GM18508 (cell line): Measurements from ENCODE around the gene ANKRD65.
"Not testable (repeated sequence)": the region's sequence is repeated elsewhere in the genome, so short reads cannot be mapped to it uniquely, and the experiment has no call there.

ENCODE experiments used
- ATAC-seq: cut with Tn5 transposase; IDR thresholded peaks from one replicate; pipeline ENCODE4 v1.9.1; 2021; ENCODE audit warnings: moderate number of reproducible peaks; ENCODE audit not compliant: insufficient read depth, unreplicated experiment

The ANKRD65 gene

DNA sequence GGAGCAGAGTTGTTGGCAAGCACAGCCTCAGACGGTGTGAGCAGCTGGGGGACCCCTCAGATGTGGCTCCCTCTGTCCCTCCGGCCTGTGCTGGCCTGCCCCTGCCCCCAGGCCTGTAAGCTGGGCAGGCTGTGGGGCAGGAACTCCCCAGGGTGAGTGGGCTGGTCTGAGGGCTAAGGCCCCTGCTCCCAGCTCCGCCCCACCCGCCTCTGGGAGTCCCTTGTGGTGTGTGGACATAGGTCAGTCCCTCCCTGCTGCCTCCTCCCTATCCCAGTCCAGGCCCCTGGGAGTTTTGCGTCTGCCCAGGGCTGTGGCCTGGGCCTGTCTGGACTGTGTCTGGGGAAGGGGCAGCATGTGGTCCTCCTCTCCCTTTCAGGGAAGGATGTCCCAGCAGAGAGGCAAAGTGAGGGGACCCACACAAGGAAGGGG is 10.8 kb upstream of the ANKRD65 start:
- ATAC-seq, result no peak

DNA sequence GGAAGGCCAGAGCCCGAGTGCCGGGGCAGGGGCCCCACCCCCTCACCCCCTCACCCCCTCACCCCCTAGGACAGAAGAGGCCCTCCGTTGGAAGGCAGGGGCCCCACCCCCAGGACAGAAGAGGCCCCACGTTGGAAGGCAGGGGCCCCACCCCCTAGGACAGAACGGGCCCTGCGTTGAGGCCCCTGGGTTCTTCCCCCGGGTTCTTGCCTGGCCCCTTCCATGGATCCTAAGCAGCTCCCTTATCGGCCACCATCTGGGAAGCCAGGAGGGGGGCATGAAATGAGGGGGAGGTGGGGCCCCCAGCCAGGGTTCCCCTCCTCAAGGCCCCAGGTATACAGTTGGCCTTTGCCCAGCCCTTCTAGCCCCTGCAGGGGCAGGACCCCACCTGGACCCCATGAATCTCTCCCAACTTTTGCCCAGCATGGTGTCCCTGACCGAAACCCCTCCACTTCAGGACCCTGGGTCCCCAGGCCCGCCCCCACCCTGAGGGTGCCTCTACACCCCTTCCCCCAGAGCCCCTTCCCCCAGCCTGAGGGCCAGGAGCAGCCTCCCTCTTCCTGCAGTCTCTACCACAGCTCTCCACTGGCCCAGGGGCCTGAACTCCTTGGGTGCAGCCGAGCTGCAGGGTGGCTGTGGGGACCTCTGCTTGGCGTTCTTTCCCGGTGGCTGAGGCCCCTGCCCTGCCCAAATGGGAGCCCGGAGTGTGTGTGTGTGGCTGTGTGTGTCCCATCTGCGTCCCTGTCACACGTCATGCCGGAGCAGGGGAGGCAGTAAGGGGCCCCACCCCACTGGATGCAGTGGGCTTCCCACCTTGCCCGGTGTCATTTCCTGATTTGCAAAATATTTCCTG is 10.1 kb upstream of the ANKRD65 start:
- ATAC-seq, result no peak

DNA sequence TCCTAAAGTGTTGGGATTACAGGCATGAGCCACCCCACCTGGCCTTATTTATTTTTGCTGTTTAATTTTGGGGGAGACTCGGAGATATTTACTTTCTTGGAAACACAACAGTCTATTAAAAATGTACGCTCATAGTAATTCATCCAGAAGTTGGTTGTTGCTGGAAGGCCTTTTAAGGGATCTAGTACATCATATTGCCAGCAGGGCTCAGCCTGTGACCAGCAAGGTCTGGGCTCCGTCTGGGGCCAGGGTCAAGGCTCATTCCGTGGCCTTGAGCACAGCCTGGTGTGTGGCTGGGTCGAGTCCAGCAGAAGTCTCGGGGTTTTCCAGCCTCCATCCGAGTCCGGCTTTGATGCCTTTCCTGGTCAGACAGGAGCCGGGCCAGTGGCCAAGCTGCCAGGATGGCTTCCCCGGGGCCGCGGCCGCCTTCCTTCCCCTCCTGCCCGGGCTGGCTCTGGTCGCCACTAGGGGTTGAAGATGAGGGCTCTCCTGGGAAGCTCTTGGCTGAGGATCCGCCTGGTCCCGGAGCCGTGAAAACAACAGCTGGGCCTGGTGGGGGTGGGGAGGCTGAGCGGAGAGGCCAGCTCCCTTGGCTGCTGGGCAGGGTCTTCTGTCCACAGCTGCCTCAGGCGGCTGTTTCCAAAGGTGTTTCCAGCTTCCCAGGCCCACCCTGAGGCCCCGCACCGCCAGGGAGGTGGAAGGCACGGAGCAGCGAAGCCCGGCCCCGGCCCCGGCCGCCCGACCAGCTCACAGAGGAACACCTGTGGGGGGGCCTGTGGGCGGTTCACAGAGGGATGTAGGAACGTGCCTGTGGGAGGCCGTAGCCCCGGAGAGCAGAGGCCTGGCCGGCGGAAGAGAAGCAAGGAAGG is 9.3 kb upstream of the ANKRD65 start:
- ATAC-seq, result no peak

DNA sequence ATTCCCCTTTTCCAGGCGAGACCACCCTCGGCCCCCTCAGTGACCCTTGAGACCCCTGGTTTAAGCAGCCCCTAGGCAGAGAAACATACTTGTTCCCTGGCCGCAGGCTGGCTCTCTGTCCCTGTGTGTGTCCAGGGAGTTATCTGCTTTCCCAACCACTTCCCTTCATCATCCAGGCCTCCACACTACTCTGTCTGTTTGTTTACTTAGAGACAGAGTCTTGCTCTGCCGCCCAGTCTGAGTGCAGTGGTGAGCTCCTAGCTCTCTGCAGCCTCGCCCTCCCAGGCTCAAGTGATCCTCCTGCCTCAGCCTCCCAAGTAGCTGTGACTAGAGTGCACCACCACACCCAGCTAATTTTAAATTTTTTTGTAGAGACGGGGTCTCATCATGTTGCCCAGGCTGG is 8.6 kb upstream of the ANKRD65 start:
- ATAC-seq, result no peak

DNA sequence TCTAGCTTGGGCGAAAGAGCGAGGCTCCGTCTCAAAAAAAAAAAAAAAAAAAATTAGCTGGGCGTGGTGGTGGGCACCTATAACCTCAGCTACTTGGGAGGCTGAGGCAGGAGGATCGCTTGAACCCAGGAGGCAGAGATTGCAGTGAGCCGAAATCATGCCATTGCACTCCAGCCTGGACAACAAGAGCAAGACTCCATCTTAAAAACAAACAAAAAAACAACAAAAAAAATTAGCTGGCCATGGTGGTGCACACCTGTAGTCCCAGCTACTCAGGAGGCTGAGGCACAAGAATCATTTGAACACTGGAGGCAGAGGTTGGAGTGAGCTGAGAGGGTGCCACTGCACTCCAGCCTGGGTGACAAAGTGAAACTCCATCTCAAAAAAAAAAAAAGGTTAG is 7.9 kb upstream of the ANKRD65 start:
- ATAC-seq, result not testable (repeated sequence)

DNA sequence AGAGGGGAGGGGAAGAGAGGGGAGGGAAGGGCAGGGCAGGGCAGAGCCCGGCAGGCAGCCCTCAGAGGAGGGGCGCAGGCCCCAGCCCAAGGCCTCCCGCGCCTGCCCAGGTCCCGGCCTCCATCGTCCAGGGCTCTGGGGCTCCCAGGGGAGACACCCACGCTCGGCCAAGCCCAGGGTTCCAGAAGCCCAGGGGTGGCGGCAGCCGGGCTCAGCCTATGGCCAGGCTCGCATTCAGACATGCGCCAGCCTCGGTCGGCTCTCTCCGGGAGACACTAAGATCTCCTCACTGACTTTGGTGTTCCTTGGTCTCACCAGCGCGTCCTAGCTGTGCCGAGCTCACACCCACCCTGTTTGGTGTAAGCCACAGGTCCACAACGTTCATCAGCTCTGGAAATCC is 7.1 kb upstream of the ANKRD65 start:
- ATAC-seq, result no peak

DNA sequence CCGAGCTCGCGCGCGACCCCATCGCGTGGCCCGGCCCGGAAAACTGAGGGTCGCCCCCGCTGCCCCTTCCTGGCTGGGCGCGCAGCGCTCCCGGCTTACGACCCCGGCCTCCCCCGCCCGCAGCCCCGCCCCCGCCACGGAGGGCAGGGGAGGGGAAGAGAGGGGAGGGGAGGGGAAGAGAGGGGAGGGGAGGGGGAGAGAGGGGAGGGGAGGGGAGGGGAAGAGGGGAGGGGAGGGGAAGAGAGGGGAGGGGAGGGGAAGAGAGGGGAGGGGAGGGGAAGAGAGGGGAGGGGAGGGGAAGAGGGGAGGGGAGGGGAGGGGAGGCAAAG is 6.7 kb upstream of the ANKRD65 start:
- no peak for ATAC-seq

DNA sequence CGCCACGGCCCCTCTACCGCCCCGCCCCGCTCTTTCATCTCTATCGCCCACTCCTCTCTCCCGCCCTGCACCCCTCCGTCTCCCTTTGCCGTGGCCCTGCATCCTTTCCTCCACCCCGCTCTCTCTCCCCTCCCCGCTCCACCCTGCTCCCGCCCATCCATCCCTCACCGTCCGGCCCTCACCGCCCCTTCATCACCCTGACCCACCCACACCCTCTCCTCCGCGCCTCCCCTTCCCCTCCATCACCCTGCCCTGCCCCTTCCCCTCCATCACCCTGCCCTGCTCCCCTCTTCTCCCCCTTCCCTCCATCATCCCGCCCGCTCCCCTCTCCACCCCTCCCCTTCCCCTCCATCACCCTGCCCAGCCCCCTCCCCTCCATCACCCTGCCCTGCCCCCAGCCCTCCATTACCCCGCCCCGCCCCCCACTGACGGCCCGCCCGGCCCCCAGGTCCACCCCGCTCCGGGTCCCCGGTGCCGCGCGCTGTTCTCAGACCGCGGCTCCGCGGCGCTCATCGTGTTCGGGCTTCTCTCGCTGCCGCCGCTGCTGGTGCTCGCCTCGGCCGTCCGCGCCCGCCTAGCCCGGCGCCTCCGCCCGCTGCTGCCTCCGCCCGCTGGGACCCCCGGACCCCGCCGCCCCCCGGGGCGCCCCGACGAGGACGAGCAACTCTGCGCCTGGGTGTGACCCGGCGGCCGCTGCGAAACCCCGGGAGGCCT is 6.2 kb upstream of the ANKRD65 start:
- no peak for ATAC-seq

DNA sequence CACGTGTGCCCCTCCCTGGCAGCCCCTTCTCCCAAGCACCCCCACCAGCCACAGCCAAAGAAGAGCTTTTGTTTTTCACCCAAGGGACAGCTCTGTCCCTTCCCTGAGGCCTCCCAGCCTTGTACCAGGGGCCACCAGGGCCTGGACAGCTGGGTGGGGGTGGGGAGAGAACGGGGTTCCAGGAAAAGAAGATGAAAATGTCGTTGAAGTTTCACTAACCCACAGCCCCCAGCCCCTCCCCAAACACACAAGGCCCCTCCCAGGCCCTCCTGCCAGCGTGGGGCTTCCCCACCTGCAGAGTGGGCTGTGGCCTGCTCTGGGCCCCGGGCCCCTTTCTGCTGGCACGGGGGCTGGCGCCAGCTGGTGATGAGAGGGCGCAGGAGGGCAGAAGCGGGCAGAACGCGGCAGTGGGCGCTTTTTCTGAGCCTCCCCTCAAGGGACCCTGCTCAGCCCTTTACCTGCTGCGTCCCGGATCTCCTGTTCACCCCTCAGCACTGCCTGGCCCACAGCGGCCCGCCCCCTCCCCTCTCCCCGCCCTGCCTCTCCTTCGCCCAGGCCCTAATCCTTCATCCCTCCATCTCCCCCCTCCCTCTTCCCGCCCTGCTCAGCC is 5.5 kb upstream of the ANKRD65 start:
- ATAC-seq, result no peak

DNA sequence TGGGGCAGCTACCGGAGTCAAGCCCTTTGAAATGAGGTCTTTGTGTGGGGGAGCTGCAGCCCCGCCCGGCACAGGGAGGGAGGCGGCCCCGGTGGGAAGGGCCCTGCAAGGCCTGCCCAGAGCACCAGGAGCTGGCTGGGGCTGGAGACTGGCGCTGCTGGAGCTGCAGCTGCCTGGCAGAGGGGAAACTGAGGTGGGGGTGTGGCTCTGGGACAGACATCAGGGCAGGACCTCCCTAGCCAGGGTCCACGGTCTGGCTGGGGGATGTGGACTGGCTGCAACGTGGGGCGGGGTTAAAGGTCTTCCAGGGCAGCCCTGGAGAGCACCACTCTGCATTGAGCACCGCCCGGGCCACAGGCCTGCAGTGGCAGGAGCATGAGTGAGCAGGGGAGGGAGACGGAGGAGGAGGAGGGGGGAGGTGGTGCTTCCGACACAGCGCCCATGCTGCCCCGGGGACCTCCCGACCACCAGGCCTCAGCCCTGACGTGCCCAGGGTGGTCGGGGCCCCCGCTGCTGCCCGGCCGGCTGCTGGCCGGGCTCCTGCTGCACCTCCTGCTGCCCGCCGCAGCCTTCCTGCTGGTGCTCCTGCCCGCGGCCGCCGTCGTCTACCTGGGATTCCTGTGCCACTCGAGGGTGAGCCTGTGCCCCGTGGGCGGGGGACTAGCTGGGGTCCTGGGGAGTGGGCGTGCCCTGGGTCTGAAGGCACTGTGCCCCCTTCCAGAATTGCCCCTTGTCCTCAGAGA is 4.8 kb upstream of the ANKRD65 start:
- ATAC-seq, result no peak

DNA sequence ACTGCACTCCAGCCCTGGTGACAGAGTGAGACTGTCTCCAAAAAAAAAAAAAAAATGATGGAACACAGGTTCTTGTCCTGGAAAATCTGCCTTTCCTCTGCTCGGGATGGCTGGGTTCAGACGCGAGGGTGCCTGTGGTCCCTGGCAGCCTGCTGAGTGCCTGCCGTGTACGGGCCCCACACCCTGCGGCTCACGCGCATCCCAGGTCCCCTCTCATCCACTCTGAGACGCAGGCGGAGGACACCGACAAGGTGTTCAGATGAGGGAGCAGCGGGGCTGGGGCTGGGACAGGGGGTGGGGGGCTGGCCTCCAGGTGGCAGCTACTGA is 4.3 kb upstream of the ANKRD65 start:
- no peak for ATAC-seq

DNA sequence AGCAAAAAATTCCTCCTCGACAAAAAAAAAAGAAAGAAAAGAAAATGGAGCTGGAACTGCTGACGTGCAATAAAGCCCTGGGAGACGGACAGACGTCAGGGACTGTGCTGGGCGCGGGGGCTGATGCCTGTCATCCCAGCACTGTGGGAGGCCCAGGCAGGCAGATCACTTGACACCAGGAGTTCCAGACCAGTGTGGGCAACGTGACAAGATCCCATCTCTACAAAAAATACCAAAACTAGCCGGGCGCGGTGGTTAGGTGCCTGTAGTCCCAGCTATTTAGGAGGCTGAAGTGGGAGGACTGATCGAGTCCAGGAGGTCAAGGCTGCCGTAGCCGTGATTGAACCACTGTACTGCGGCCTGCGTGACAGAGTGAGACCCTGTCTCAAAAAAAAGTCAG is 3.6 kb upstream of the ANKRD65 start:
- no peak for ATAC-seq

DNA sequence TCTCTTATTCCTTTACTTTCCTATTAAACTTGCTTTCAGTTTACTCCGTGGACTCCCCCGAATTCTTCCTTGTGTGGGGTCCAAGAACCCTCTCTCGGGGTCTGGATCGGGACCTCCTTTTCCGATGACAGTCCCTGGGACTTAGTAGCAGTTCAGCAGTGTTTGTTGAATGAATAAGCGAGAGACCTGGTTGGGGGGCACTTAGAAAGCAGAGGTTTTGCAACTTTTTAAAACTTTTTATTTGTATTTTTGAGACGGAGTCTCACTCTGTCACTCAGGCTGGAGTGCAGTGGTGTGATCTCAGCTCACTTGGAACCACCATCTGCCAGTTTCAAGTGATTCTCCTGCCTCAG is 2.1 kb upstream of the ANKRD65 start:
- no peak for ATAC-seq

DNA sequence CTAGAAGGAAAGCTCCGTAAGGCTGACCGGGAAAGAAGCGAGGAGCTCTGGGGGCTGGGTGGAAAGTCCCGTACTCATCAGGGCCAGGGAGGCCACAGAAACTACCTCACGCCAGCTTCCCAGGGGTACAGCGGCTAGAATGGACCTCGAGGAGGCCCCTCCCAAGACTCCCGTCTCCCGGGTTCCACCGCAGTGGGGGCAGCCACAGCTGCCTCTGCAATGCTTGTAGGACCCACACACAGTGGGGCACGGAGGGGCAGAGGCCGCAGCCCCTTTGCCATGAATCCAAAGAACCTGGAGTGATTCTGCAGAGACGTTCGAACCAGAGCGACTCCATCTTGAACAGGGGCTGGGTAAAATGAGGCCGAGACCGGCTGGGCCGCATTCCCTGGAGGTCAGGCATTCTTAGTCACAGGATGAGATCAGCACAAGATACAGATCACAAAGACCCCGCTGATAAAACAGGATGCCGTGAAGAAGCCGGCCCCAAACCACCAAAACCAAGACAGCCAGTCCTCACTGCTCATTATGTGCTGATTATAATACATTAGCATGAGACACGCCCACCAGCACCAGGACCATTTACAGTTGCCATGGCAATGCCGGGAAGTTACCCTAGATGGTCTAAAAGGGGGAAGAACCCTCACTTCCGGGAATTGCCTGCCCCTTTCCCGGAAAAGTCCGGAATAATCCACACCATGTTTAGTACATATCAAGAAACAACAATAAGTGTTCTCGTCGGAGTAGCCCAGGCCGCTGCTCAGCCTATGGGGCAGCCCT is 1.6 kb upstream of the ANKRD65 start:
- no peak for ATAC-seq

DNA sequence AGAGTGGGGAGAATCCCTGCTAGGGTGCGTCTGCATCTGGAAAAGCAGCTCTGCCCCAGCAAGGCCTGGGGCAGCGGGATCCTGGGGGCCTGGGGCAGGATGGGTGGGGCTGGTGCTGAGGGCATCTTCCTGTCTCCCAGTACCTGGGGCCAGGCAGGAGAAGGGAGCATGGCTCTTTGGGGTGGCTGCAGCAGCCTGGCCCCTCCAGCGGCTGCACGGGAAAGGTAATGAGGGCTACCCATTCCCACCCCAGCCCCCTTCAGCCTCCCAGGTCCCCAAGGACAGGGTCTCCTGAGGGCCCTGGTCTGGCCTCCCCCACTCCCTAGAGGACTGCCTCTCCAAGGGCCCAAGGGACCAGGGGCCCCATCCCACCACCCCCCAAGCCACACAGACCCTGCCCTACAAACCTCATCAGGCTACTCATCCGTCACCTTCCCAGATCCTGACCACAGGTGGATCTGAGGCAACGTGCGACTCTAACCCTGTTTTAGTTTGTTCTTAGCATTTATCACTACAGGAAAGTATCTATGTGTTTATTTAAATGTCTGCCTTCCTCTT is 910 bp upstream of the ANKRD65 start:
- ATAC-seq, result no peak

DNA sequence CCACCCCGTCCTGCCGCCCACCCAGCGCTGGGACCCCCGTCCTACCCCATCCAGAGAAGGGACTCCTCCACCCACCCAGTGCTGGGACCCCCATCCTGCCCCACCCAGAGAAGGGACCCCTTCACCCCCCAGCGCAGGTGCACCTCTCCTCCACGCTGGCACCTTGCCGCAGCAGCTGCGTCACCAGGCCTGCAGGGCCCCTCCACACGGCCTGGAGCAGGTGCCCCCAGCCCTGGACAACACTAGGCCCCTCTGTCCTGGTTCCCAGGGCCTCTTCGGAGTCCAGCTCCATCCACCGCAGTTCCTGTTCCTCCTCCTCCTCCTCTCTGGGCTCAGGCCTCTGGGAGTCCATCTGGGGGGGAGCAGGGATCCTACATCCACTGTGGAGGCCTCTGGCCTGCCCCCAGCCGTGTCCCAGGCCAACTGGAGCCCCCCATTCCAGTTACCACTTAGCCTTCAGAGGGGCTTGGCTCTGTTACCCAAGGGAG is 378 bp downstream of the ANKRD65 start:
- no peak for ATAC-seq

DNA sequence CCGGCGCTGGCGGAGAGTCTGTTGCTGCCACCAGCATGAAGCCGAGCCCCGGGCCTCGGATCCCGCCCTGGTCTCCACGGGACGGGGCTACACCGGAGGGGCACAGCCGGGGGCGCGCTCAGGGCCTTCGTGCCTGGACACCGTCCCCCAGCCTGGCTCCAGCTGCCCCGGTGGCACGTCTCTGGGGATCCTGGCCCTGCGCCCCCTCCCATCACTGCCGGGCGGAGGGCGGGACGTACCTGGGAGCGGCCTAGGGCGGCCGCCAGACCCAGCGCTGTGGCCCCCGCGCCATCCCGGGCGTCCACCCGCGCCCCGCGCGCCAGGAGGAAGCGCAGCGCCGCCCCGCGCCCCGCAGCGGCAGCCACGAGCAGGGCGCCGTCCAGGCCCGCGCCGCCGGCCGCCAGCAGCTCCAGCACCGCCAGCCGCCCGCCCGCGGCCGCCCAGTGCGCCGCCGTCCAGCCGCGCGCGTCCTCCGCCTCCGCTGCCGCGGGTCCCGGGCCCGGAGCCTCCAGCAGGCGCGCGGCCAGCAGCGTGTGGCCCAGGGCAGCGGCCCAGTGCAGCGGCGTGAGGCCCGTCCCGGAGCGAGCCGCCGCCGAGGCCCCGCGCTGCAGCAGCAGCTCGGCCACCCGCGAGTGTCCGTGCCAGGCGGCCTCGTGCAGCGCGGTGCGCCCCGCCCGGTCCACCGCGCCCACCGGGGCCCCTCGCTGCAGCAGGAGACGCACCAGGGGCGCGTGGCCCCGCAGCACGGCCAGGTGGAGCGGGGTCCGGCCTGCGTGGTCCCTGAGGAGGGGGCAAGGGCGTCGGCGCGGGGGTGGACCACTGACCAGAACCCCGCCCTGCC is 1.0 kb downstream of the ANKRD65 start:
- no peak for ATAC-seq

DNA sequence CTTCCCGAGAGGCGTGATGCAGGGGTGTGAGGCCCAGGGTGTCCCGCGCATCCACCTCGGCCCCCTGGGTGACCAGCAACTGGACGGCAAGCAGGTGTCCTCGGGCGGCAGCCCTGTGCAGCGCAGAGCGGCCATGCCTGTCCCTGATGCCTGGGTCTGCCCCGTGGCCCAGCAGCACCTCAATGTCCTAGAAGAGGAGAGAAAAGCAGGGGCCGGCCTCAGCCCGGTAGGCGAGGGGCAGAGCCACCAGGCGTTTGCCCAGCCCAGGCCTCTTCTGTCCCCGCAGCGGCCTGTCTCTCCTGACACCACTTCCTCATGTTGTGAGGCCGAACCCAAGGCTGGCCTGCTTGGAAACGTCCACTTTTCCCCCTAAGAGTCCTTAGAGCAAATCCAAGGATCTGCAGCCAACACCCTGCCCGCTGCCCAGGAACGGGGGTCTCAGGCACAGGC is 1.7 kb downstream of the ANKRD65 start:
- no peak for ATAC-seq
